ENCODE data around the gene RPS3A. TPM values are rescaled to one million over a fixed set of nuclear protein-coding genes. Genes with fewer than 3 reads are reported as not detected.
A peak's percentile ranks its signal among the peaks of the same experiment; 100 is the strongest.

Gene RPS3A
- total RNA-seq, 1 experiment from 2014 or later: 2,111 TPM

DNA sequence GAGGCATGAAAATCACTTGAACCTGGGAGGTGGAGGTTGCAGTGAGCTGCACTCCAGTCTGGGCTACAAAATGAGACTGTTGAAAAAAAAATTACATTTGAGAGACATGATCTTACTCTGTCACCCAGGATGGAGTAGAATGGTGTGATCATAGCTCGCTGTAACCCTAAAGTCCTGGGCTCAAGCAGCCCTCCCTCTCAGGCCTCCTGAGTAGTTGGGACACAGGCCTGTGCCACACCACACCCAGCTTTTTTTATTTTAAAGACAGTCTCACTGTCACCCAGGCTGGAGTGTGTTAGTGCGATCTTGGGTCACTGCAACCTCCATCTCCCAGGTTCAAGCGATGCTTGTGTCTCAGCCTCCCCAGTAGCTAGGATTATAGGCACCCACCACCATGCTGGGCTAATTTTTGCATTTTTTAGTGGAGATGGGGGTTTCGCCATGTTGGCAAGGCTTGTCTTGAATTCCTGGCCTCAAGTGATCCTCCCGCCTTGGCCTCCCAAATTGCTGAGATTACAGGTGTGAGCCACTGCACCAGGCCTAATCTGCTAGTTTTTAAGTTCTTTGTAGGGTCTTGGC is 6.1 kb downstream of the RPS3A start (continued):
- TF ChIP-seq ERG (CRISPR knock-in tag; IDR thresholded peaks at IDR 0.05): no peak; the same call in 1 of the 2 replicates
- TF ChIP-seq JAZF1 (CRISPR knock-in tag; IDR thresholded peaks at IDR 0.05): no peak
- no peak for TF ChIP-seq FOXJ3 (CRISPR knock-in tag; IDR thresholded peaks at IDR 0.05; ENCODE audit: borderline replicate concordance)
- TF ChIP-seq, protein P1, sequence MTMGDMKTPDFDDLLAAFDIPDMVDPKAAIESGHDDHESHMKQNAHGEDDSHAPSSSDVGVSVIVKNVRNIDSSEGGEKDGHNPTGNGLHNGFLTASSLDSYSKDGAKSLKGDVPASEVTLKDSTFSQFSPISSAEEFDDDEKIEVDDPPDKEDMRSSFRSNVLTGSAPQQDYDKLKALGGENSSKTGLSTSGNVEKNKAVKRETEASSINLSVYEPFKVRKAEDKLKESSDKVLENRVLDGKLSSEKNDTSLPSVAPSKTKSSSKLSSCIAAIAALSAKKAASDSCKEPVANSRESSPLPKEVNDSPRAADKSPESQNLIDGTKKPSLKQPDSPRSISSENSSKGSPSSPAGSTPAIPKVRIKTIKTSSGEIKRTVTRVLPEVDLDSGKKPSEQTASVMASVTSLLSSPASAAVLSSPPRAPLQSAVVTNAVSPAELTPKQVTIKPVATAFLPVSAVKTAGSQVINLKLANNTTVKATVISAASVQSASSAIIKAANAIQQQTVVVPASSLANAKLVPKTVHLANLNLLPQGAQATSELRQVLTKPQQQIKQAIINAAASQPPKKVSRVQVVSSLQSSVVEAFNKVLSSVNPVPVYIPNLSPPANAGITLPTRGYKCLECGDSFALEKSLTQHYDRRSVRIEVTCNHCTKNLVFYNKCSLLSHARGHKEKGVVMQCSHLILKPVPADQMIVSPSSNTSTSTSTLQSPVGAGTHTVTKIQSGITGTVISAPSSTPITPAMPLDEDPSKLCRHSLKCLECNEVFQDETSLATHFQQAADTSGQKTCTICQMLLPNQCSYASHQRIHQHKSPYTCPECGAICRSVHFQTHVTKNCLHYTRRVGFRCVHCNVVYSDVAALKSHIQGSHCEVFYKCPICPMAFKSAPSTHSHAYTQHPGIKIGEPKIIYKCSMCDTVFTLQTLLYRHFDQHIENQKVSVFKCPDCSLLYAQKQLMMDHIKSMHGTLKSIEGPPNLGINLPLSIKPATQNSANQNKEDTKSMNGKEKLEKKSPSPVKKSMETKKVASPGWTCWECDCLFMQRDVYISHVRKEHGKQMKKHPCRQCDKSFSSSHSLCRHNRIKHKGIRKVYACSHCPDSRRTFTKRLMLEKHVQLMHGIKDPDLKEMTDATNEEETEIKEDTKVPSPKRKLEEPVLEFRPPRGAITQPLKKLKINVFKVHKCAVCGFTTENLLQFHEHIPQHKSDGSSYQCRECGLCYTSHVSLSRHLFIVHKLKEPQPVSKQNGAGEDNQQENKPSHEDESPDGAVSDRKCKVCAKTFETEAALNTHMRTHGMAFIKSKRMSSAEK (CRISPR knock-in tag; IDR thresholded peaks at IDR 0.05; ENCODE audit: borderline replicate concordance): peak; percentile 83; the same call in 1 of the 2 replicates
- TF ChIP-seq ATF1 (CRISPR knock-in tag; IDR thresholded peaks at IDR 0.05): no peak
- no peak for TF ChIP-seq FOXK1 (CRISPR knock-in tag; IDR thresholded peaks at IDR 0.05)
- TF ChIP-seq, protein P2, sequence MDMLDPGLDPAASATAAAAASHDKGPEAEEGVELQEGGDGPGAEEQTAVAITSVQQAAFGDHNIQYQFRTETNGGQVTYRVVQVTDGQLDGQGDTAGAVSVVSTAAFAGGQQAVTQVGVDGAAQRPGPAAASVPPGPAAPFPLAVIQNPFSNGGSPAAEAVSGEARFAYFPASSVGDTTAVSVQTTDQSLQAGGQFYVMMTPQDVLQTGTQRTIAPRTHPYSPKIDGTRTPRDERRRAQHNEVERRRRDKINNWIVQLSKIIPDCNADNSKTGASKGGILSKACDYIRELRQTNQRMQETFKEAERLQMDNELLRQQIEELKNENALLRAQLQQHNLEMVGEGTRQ (CRISPR knock-in tag; IDR thresholded peaks at IDR 0.05): no peak
- 0 out of 2 replicates have a peak, but pooled peaks have one; percentile 0 for TF ChIP-seq NFATC4 (CRISPR knock-in tag; IDR thresholded peaks at IDR 0.05)
- TF ChIP-seq E2F5 (CRISPR knock-in tag; IDR thresholded peaks at IDR 0.05): no peak
- TF ChIP-seq MLX (CRISPR knock-in tag; IDR thresholded peaks at IDR 0.05): no peak
- TF ChIP-seq ZNF396 (CRISPR knock-in tag; IDR thresholded peaks at IDR 0.05; ENCODE audit: borderline replicate concordance): no peak
- no peak for TF ChIP-seq OVOL2 (CRISPR knock-in tag; IDR thresholded peaks at IDR 0.05; ENCODE audit: borderline replicate concordance)
- TF ChIP-seq, protein P3, sequence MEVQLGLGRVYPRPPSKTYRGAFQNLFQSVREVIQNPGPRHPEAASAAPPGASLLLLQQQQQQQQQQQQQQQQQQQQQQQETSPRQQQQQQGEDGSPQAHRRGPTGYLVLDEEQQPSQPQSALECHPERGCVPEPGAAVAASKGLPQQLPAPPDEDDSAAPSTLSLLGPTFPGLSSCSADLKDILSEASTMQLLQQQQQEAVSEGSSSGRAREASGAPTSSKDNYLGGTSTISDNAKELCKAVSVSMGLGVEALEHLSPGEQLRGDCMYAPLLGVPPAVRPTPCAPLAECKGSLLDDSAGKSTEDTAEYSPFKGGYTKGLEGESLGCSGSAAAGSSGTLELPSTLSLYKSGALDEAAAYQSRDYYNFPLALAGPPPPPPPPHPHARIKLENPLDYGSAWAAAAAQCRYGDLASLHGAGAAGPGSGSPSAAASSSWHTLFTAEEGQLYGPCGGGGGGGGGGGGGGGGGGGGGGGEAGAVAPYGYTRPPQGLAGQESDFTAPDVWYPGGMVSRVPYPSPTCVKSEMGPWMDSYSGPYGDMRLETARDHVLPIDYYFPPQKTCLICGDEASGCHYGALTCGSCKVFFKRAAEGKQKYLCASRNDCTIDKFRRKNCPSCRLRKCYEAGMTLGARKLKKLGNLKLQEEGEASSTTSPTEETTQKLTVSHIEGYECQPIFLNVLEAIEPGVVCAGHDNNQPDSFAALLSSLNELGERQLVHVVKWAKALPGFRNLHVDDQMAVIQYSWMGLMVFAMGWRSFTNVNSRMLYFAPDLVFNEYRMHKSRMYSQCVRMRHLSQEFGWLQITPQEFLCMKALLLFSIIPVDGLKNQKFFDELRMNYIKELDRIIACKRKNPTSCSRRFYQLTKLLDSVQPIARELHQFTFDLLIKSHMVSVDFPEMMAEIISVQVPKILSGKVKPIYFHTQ (CRISPR knock-in tag; IDR thresholded peaks at IDR 0.05): peak; percentile 54; the same call in 1 of the 2 replicates
- TF ChIP-seq, protein P4, sequence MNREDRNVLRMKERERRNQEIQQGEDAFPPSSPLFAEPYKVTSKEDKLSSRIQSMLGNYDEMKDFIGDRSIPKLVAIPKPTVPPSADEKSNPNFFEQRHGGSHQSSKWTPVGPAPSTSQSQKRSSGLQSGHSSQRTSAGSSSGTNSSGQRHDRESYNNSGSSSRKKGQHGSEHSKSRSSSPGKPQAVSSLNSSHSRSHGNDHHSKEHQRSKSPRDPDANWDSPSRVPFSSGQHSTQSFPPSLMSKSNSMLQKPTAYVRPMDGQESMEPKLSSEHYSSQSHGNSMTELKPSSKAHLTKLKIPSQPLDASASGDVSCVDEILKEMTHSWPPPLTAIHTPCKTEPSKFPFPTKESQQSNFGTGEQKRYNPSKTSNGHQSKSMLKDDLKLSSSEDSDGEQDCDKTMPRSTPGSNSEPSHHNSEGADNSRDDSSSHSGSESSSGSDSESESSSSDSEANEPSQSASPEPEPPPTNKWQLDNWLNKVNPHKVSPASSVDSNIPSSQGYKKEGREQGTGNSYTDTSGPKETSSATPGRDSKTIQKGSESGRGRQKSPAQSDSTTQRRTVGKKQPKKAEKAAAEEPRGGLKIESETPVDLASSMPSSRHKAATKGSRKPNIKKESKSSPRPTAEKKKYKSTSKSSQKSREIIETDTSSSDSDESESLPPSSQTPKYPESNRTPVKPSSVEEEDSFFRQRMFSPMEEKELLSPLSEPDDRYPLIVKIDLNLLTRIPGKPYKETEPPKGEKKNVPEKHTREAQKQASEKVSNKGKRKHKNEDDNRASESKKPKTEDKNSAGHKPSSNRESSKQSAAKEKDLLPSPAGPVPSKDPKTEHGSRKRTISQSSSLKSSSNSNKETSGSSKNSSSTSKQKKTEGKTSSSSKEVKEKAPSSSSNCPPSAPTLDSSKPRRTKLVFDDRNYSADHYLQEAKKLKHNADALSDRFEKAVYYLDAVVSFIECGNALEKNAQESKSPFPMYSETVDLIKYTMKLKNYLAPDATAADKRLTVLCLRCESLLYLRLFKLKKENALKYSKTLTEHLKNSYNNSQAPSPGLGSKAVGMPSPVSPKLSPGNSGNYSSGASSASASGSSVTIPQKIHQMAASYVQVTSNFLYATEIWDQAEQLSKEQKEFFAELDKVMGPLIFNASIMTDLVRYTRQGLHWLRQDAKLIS (CRISPR knock-in tag; IDR thresholded peaks at IDR 0.05; ENCODE audit: borderline replicate concordance): no peak
- TF ChIP-seq, protein P5, sequence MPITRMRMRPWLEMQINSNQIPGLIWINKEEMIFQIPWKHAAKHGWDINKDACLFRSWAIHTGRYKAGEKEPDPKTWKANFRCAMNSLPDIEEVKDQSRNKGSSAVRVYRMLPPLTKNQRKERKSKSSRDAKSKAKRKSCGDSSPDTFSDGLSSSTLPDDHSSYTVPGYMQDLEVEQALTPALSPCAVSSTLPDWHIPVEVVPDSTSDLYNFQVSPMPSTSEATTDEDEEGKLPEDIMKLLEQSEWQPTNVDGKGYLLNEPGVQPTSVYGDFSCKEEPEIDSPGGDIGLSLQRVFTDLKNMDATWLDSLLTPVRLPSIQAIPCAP (CRISPR knock-in tag; IDR thresholded peaks at IDR 0.05): no peak
- TF ChIP-seq, protein P6, sequence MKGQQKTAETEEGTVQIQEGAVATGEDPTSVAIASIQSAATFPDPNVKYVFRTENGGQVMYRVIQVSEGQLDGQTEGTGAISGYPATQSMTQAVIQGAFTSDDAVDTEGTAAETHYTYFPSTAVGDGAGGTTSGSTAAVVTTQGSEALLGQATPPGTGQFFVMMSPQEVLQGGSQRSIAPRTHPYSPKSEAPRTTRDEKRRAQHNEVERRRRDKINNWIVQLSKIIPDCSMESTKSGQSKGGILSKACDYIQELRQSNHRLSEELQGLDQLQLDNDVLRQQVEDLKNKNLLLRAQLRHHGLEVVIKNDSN (CRISPR knock-in tag; IDR thresholded peaks at IDR 0.05): no peak

All from WTC11 (cell line).